Endothelial cell of umbilical vein (primary cell): ENCODE measurements around the gene SSR4. TPM values are rescaled to one million over a fixed set of nuclear protein-coding genes. Genes with fewer than 3 reads are reported as not detected.

Experiments
- BruUV-seq: library from RNA; stranded (reverse); fragments of 400-500 nt; replicated peaks from 2 replicates; lab custom pipeline; 2021; lab: Mats Ljungman, UMichigan
- CTCF ChIA-PET: fragments of 300-600, 350-600 bp; sonication (Branson Sonifier 250); formaldehyde crosslinking; loops from one replicate; lab custom pipeline; 2021; ENCODE audit warnings: antibody characterized with exemption, inconsistent platforms; lab: Charles Lee
- POLR2A ChIA-PET: fragments of 300-600, 350-600 bp; sonication (Branson Sonifier 250); formaldehyde crosslinking; loops from one replicate; lab custom pipeline; 2021; ENCODE audit warnings: antibody characterized with exemption, inconsistent platforms; lab: Charles Lee
- DNase-seq: peaks from one replicate; pipeline ENCODE4 v3.0.0-alpha.2; 2011; ENCODE audit warnings: low read depth, low spot score
- FAIRE-seq: peaks from 2 replicates; lab custom pipeline; 2011; peaks lifted over from hg19 to GRCh38; lab: Jason Lieb, UNC
- H2AFZ ChIP-seq: 2 replicates; pipeline ENCODE4 v1.6.0; 2012; ENCODE audit warnings: low read depth, low read length, control low read depth, inconsistent platforms
- H3K27ac ChIP-seq: 2 replicates; pipeline ENCODE4 v1.5.1; 2011; ENCODE audit warnings: low read depth, mild to moderate bottlenecking, control low read depth, low read length, moderate library complexity; ENCODE audit not compliant: insufficient read depth
- H3K27me3 ChIP-seq, 2 experiments: 2 replicates each; pipeline versions ENCODE4 v1.6.0 to v1.6.1; 2011; ENCODE audit warnings: low read length in 2 of 2, mixed read lengths in 1 of 2; ENCODE audit not compliant: control insufficient read depth in 2 of 2, insufficient read depth in 2 of 2
- H3K36me3 ChIP-seq, 2 experiments: 2 replicates in 1 of 2; 3 replicates in 1 of 2; pipeline ENCODE4 v1.5.1; 2011; ENCODE audit warnings: low read length in 2 of 2, mild to moderate bottlenecking in 1 of 2, moderate library complexity in 1 of 2; ENCODE audit not compliant: control insufficient read depth in 2 of 2, insufficient read depth in 2 of 2; ENCODE audit errors: extremely low read depth in 1 of 2
- H3K4me1 ChIP-seq: 3 replicates; pipeline ENCODE4 v1.5.1; 2011; ENCODE audit warnings: mild to moderate bottlenecking, low read length; ENCODE audit not compliant: control insufficient read depth, insufficient read depth; ENCODE audit errors: extremely low read depth
- H3K4me2 ChIP-seq: 2 replicates; pipeline ENCODE4 v1.6.1; 2011; ENCODE audit warnings: low read length, control low read depth, mixed read lengths; ENCODE audit not compliant: insufficient read depth
- H3K4me3 ChIP-seq, 3 experiments: fragments of 200-600 bp in 1 of 3; sonication (generic), shearing (Covaris generic) in 1 of 3; replicated peaks in 1 of 3; 2 replicates each; pipeline ENCODE4 v1.5.1; 2011 to 2016; ENCODE audit warnings: control low read depth in 3 of 3, low read length in 3 of 3, mild to moderate bottlenecking in 2 of 3, inconsistent platforms in 1 of 3, low read depth in 1 of 3, moderate library complexity in 1 of 3; ENCODE audit not compliant: insufficient read depth in 1 of 3
- H3K79me2 ChIP-seq: 2 replicates; pipeline ENCODE4 v1.6.0; 2012; ENCODE audit warnings: low read length, inconsistent platforms; ENCODE audit not compliant: control insufficient read depth, insufficient read depth
- H3K9ac ChIP-seq: replicated peaks from 2 replicates; pipeline ENCODE3; 2011; ENCODE audit warnings: low read length, control low read depth; ENCODE audit not compliant: insufficient read depth; ENCODE audit errors: extremely low read depth
- H3K9me1 ChIP-seq: replicated peaks from 3 replicates; pipeline ENCODE4 v1.6.0; 2011; ENCODE audit warnings: mild to moderate bottlenecking, low read length; ENCODE audit not compliant: control insufficient read depth, insufficient read depth; ENCODE audit errors: extremely low read depth
- H3K9me3 ChIP-seq: replicated peaks from 2 replicates; pipeline ENCODE4 v1.5.1; 2012; ENCODE audit warnings: low read length, inconsistent platforms; ENCODE audit not compliant: control insufficient read depth, insufficient read depth
- H4K20me1 ChIP-seq: replicated peaks from 2 replicates; pipeline ENCODE3; 2011; ENCODE audit warnings: mild to moderate bottlenecking, low read length; ENCODE audit not compliant: control insufficient read depth, insufficient read depth; ENCODE audit errors: extremely low read depth
- CTCF ChIP-seq, 2 donors: IDR thresholded peaks; 1 replicate in 1 of 2; 2 replicates in 1 of 2; pipeline ENCODE4 v1.5.1; 2011; ENCODE audit warnings: low read length in 2 of 2, mild to moderate bottlenecking in 2 of 2, moderate library complexity in 2 of 2, control low read depth in 1 of 2, inconsistent platforms in 1 of 2, low read depth in 1 of 2; ENCODE audit not compliant: insufficient read depth in 1 of 2; ENCODE audit errors: extremely low read depth in 1 of 2
- EZH2 ChIP-seq: IDR thresholded peaks from 2 replicates; pipeline ENCODE4 v1.6.1; 2012; ENCODE audit warnings: borderline replicate concordance, low read depth, mild to moderate bottlenecking, moderate library complexity, low read length, inconsistent platforms; ENCODE audit not compliant: severe bottlenecking
- FOS ChIP-seq: IDR thresholded peaks from 2 replicates; pipeline ENCODE4 v1.6.1; 2011; ENCODE audit warnings: mild to moderate bottlenecking, low read length, moderate library complexity, borderline replicate concordance; ENCODE audit not compliant: insufficient read depth
- GATA2 ChIP-seq: IDR thresholded peaks from 2 replicates; pipeline ENCODE4 v1.7.0; 2011; ENCODE audit warnings: low read depth, mild to moderate bottlenecking, moderate library complexity, mixed read lengths, low read length; ENCODE audit not compliant: insufficient read length, insufficient read depth
- JUN ChIP-seq: IDR thresholded peaks from 2 replicates; pipeline ENCODE4 v1.6.1; 2011; ENCODE audit warnings: borderline replicate concordance, low read depth; ENCODE audit not compliant: insufficient read length, insufficient read depth
- MAX ChIP-seq: IDR thresholded peaks from 2 replicates; pipeline ENCODE4 v1.6.1; 2011; ENCODE audit not compliant: insufficient read depth, insufficient read length
- MYC ChIP-seq: IDR thresholded peaks from one replicate; pipeline ENCODE4 v1.6.1; 2011; ENCODE audit warnings: mild to moderate bottlenecking, low read depth, low read length
- POLR2A ChIP-seq: IDR thresholded peaks from 2 replicates; pipeline ENCODE4 v1.6.1; 2012; ENCODE audit warnings: low read depth, mild to moderate bottlenecking, control low read depth, low read length
- POLR2AphosphoS5 ChIP-seq: IDR thresholded peaks from 2 replicates; pipeline ENCODE4 v1.6.1; 2012; ENCODE audit warnings: low read depth, mild to moderate bottlenecking, control low read depth, low read length, moderate library complexity; ENCODE audit not compliant: insufficient read depth
- dilution Hi-C: fragments of 300-500 bp; cut with MboI; formaldehyde crosslinking; loops from one replicate; pipeline ENCODE4 v1.15.0; 2019; ENCODE audit warnings: low sequenced_read_pairs; ENCODE audit not compliant: extremely low pct_ligation_motif_present
- intact Hi-C: fragments of 100-400 bp; cut with micrococcal nuclease; formaldehyde crosslinking; loops from one replicate; pipeline ENCODE4 v1.10.0; 2022
- polyA plus RNA-seq, 4 experiments: library from polyadenylated mRNA; depleted of rRNA in 3 of 4; stranded (reverse) in 3 of 4; unstranded in 1 of 4; fragments of >200 nt; gene quantifications; 2 replicates each; pipeline versions ENCODE4 v1.2.1 to v1.2.3, GENCODE V29; 2011 to 2012; ENCODE audit warnings: missing spikeins in 1 of 4
- total RNA-seq: library from RNA; stranded (reverse); gene quantifications from 2 replicates; pipeline ENCODE4 v1.2.3, GENCODE V29; 2021

Gene SSR4
- total and polyA plus RNA-seq, 2 donors (not counting 3 experiments of a cell fraction or from before 2014, with no cell fraction given) = 235 to 732 TPM

- Histone ChIP-seq H4K20me1 (no peaks in the 10 kb centered on the region), H3K27ac (no peak overlapping the region), H3K9ac (no peak overlapping the region), H3K36me3 (no peaks in the 10 kb centered on the region), H3K79me2 (no peaks in the 10 kb centered on the region), H3K27me3 (peaks cover 0 to 2% of the 10 kb centered on the region in 2 experiments), H3K4me1 (peaks cover 4% of the 10 kb centered on the region), H2AFZ (no peak overlapping the region), H3K4me3 (no peak overlapping the region), H3K9me3 (no peaks in the 10 kb centered on the region), H3K4me2 (no peak overlapping the region), H3K9me1 (no peaks in the 10 kb centered on the region)
- ChIA-PET POLR2A (no interaction called here), CTCF (no interaction called here)
- TF ChIP-seq EZH2 (no peak), POLR2AphosphoS5 (no peak), POLR2A (no peak), MYC (no peak), CTCF (IDR thresholded peaks at IDR 0.05; ENCODE audit: extremely low read depth in 1 of 2, insufficient read depth in 1 of 2, low read depth in 1 of 2, low read length in 2 of 2) (no peak), GATA2 (no peak), FOS (no peak), JUN (no peak), MAX (no peak)
- intact Hi-C loops = loop anchor here (10.0 kb wide), 1 partner anchor 70 kb away; the partner anchor contains the start of gene L1CAM
- BruUV-seq = no TSS peak
- no peak for FAIRE-seq
- no peak for DNase-seq
- dilution Hi-C loops = no loop called here
Measured at GRCh38 chrX:153814591-153815315, 20.3 kb downstream of the SSR4 start.
